SK-N-SH (cell line): Measurements from ENCODE around the gene NIP7.

ENCODE experiments used
- ELF1 ChIP-seq: IDR thresholded peaks from 2 replicates; pipeline ENCODE4 v1.4.0; 2012
- EP300 ChIP-seq, 2 experiments: IDR thresholded peaks; 2 replicates each; pipeline versions ENCODE4 v1.4.0 to v1.6.1; 2012; ENCODE audit warnings: borderline replicate concordance in 1 of 2, low read depth in 1 of 2, low read length in 1 of 2
- EZH2phosphoT487 ChIP-seq: fragments of 200-600 bp; sonication (generic); IDR thresholded peaks from 2 replicates; pipeline ENCODE4 v1.6.1; 2017; ENCODE audit warnings: low read depth, mixed run types, mild to moderate bottlenecking, antibody characterized with exemption, moderate library complexity, borderline replicate concordance
- NFIC ChIP-seq: IDR thresholded peaks from 2 replicates; pipeline ENCODE4 v1.4.0; 2012; ENCODE audit warnings: borderline replicate concordance
- POLR2AphosphoS5 ChIP-seq: IDR thresholded peaks from 2 replicates; pipeline ENCODE4 v1.6.1; 2012; ENCODE audit warnings: low read depth, low read length
- TAF1 ChIP-seq: IDR thresholded peaks from 2 replicates; pipeline ENCODE4 v1.6.1; 2012; ENCODE audit warnings: low read depth, mild to moderate bottlenecking, low read length, moderate library complexity, borderline replicate concordance
- TCF12 ChIP-seq: IDR thresholded peaks from 2 replicates; pipeline ENCODE4 v1.4.0; 2012
- TF ChIP-seq, protein P1 (sequence below): fragments of 200-600 bp; sonication (generic); IDR thresholded peaks from 2 replicates; pipeline ENCODE4 v1.6.1; 2017; ENCODE audit warnings: antibody characterized with exemption, mild to moderate bottlenecking, moderate library complexity
- TF ChIP-seq, protein P2 (sequence below): fragments of 150-350 bp; IDR thresholded peaks from 2 replicates; pipeline ENCODE4 v1.6.1; 2017; ENCODE audit warnings: antibody characterized with exemption, low read length, low read depth, borderline replicate concordance

DNA sequence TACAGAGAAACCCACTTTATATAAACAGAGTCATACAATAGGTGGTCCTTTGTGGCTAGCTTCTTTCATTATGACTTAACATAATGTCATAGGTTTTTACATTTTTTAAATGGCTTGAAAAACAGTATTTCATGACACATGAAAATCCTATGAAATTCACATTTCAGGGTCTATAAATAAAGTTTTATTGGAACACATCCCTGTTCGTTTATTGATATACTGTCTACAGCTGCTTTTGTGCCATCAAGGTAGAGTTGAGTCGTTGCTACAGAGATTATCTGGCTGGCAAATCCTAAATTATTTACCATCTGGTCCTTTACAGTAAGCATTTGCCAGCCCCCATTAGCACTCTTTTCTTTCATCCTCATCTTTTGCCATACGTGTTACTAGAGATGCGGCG, 26.1 kb upstream of the NIP7 start:
- TF ChIP-seq, protein P1, sequence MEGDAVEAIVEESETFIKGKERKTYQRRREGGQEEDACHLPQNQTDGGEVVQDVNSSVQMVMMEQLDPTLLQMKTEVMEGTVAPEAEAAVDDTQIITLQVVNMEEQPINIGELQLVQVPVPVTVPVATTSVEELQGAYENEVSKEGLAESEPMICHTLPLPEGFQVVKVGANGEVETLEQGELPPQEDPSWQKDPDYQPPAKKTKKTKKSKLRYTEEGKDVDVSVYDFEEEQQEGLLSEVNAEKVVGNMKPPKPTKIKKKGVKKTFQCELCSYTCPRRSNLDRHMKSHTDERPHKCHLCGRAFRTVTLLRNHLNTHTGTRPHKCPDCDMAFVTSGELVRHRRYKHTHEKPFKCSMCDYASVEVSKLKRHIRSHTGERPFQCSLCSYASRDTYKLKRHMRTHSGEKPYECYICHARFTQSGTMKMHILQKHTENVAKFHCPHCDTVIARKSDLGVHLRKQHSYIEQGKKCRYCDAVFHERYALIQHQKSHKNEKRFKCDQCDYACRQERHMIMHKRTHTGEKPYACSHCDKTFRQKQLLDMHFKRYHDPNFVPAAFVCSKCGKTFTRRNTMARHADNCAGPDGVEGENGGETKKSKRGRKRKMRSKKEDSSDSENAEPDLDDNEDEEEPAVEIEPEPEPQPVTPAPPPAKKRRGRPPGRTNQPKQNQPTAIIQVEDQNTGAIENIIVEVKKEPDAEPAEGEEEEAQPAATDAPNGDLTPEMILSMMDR, result no peak
- no peak for TF ChIP-seq TAF1
- no peak for TF ChIP-seq ELF1
- TF ChIP-seq, protein P2, sequence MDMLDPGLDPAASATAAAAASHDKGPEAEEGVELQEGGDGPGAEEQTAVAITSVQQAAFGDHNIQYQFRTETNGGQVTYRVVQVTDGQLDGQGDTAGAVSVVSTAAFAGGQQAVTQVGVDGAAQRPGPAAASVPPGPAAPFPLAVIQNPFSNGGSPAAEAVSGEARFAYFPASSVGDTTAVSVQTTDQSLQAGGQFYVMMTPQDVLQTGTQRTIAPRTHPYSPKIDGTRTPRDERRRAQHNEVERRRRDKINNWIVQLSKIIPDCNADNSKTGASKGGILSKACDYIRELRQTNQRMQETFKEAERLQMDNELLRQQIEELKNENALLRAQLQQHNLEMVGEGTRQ, result no peak
- TF ChIP-seq EZH2phosphoT487, result no peak
- no peak for TF ChIP-seq TCF12
- TF ChIP-seq POLR2AphosphoS5, result no peak
- TF ChIP-seq NFIC, result no peak
- no peak for TF ChIP-seq EP300 (IDR thresholded peaks at IDR 0.05; ENCODE audit: borderline replicate concordance in 1 of 2, low read depth in 1 of 2, low read length in 1 of 2)
